ENCODE results near the gene JAKMIP1. TPM values are rescaled to one million over a fixed set of nuclear protein-coding genes. Genes with fewer than 3 reads are reported as not detected.

JAKMIP1 gene
- total RNA-seq, 1 donor from 2014 or later: 0.10 TPM

DNA sequence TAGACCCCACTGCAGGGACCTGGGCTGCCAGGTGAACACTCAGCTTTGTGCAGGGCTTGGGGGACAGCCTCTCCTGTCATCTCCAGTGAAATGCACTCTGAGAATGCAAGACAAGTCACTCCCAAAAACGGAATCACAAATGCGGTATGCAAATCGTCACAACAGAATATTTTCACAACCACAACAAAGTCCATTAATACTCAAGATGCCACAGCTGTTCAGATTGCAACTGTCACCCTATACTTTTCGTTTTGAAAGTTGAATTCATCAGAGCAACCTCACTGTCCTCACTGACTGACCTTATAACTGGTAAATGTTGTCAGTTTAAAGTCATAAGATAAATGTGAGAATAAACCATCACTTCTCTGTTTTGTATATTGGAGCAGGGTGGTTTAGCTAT is 16.6 kb downstream of the JAKMIP1 start:
- DNase-seq (ENCODE audit: low spot score): no peak

DNA sequence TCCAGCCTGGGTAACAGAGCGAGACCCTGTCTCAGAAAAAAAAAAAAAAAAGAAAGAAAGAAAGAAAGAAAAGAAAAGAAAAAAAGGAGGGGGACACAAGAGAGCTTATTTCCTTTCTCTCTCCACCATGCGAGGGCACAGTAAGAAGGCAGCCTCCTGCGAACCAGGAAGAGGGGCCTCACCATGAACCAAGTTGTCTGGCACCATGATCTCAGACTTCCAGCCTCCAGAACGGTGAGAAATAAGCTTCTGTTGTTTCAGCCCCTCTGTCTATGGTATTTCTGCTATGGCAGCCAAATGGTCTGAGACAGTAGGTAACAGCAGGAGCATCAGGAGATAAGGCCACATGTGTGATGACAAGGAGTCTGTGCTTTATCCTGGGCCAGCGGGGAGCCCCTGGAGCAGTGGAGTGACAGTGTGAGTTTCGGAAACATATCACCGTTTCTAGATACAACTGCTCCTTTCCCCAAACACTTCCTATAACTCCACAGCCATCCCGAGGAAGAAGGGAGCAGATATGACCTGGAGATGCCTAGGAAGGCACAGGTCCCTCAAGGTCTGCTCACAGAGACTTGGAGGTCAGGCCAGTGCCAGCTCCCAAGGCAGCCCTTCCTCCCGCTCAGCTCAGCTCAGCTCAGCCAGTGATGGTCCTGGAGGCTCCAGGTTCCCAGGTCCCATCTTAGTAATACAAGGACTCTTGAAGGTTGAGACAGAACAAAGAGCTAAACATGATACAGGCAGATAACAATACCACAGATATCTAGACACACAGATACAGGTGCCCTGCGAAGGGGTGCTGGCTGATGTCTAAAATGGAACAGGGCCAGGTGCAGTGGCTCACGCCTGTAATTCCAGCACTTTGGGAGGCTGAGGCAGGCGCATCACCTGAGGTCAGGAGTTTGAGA is 17.7 kb downstream of the JAKMIP1 start:
- DNase-seq (ENCODE audit: low spot score): no peak

DNA sequence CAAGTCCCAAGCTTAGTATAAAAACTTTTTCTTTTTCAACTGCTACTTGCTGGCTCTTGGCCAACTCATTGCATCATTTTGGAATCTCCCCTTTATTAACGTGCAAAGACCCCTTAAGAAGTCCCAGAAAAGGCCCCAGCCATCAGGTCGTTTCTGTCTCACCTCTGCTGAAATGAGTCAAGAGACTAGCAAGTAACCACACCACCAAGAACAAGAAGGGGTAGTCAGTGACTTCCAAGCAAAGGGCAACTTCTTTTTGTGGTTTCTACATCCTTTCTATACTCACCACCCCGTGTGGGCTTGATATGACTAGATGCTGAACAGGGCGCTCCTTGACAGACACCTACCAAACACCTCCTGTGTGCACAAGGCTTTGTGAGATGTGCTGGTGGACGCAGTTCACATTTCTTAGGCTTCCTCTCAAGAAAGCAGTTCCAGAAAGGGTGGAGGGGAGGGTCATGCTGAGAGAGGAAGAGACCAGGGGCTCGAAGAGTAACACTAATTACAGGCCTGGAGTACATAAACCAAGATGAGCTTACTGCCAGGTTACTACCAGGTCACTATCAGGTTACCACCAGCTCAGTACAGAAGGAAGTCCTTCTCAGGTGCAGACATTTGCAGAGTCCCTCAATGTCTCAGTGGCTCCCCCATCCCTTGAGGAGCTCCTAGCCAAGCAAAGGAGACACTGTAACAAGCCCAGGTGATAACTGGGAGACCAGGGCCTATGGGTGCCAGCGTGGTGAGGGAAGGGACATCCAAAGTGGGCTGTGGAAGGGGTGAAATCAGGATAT is 19.3 kb downstream of the JAKMIP1 start:
- no peak for DNase-seq (ENCODE audit: low spot score)

DNA sequence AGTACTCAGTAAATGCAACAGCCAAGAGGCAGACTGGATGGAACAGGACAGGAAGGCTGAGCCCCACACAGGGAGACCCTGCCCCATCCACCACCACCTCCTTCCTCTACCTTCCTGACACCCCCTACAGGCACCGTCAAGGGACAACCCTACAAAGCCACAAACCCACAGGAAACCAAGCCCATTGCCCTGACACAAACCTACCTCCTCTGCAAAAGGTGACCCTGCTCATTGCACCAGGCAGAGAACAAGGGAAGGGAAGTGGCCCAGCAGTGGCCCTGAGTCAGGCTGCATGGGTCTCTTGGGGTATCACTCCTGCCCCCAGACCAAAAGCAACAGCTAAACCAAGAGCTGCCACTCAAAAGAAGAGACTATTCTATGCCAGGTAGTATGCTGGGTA is 21.0 kb downstream of the JAKMIP1 start:
- no peak for DNase-seq (ENCODE audit: low spot score)

DNA sequence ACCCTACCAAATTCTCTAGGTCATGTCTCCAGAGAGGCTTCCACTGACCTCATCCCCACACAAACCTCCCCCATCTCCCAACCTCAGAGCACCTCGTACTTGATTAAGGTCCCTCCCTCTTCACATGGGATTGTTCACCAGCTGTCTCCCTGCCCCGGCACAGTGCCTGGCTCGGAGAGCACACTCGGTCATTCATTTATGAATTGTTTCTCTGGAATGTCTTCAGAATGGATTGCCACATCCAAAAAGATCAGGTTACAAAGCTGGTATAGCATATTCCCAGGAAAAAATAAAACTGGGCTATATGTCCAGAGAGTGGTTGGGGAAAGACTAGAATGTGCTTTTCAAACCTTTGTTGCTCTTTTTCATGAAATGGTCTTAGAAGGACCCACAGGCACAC is 21.6 kb downstream of the JAKMIP1 start:
- no peak for DNase-seq (ENCODE audit: low spot score)

DNA sequence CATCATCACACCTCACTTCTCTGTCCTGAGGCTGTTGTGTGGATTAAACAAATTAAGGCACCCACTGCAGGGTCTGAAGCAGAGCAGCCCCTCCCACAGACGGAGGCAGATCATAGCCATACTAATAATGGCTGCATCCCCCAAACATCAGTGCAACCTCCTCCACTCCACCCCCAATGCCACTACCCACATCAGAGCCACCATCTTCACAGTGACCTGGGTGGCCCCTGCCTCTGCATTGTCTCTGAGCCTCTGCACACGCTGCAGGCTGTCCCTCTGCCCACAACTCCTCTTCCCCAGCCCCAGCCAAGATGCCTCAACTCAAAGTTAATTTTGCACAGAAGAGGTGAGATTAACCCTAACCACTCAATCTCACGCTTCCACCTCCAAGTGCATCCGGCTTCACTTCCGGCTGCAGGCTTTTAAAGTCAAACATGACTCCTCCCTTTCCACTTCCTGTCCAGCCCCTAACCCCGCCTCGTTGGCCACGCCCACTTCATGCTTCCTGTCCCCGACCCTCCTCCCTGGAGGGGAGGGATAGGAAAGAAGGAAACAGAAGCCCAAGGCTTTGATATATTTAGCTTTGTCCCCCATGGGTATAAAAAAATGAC is 22.7 kb downstream of the JAKMIP1 start:
- DNase-seq (ENCODE audit: low spot score): no peak

DNA sequence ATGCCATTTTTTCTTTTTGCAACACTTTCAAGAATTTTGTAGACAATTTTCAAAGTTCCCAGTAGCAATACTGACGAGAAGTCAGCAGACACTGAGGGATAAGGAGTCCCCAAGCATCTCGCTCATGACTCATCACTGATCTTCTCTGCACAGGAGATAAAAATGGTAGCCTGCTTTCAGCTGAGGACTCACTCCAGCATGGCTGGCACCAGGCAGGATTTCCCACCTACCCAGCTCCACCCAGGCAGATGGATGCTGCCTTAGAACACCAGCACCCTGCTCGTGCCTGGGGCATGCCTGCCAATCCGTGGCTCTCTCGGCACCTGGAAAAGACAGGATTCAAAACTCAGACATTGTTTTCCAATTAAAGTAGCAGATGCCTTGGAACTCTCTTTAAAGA is 24.9 kb downstream of the JAKMIP1 start:
- no peak for DNase-seq (ENCODE audit: low spot score)

DNA sequence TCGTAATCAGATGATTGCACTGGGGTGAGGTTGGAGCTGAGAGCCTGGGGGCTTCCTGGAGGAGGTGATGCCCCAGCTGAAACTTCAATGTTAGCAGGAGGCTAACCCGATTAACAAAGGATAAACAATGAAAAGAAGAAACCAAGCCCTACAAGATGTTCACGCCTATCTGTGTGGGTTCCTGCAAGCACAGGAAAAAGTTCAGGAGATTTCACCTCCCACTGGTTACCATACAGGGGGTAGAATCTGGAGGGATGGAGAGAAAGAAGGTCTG is 27.5 kb downstream of the JAKMIP1 start:
- no peak for DNase-seq (ENCODE audit: low spot score)

DNA sequence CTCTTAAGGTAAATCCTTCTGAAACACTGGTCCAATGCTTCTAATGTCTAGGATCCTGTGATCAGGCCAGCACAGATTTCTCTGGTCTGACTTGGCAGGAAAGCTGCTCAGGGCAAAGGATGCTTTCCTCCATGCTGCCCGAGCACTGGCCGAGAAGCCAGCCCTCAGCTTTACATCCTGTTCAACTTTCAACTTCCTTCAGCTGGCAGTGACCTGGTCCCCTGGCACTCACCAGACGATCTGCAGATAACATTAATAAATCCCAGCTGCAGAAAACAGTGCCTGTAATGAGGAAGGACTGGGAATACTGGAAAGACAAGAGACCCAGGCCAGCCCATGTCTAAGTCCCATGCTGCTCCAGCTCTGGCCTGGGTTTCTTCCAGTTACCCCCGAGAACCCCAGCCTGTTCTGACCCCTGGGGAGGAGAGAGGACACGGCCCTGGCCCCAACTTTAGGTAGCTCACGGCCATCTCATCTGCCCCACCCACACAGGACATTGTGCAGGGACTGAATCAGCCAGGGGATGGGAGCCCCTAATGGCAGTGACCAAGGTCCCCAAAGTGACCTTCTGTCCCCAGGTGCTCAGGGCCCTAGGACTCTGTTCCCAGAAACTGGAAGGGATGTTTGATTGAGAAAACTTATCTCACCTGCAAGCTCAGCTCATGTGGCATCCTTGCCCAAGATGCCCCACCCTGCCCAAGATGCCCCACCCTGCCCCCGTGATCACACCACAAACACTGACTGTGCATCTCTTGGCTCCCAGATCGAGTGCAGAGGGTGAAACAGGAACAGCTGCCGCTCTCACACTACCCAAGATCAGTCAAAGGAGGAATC is 28.0 kb downstream of the JAKMIP1 start:
- DNase-seq (ENCODE audit: low spot score): no peak

DNA sequence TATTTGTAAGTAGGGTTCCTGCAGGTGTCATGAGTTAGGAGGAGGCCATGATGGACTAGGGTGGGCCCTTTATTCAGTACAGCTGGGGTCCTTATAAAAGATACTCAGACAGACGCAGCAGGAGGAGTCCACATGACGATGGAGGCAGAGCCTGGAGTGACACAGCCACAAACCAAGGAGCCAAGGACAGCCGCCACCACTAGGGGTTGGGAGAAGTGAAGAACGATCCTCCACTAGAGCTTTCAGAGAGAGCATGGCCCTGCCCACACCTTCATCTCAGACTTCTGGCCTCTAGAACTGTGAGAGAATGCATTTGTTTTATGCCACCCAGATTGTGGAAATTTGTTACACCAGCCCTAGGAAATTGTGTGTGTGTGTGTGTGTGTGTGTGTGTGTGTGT is 31.1 kb downstream of the JAKMIP1 start:
- DNase-seq (ENCODE audit: low spot score): no peak

DNA sequence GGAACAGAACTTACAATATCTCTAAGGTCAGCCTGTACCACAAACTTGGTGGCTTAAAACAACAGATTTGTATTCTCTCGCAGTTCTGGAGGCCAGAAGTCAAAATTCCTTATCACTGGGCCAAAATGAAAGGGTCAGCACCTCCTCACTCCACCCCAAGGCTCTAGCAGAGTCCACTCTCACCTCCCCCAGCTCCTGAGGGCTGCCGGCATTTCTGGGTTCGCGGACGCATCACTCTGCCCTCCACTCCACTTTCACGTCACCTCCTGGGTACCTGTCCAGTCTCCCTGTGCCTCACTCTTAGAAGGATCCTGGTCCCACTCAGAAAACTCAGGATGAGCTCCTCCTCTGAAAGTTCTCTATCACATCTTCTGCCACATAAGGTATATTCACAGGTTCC is 34.6 kb downstream of the JAKMIP1 start:
- DNase-seq (ENCODE audit: low spot score): no peak

DNA sequence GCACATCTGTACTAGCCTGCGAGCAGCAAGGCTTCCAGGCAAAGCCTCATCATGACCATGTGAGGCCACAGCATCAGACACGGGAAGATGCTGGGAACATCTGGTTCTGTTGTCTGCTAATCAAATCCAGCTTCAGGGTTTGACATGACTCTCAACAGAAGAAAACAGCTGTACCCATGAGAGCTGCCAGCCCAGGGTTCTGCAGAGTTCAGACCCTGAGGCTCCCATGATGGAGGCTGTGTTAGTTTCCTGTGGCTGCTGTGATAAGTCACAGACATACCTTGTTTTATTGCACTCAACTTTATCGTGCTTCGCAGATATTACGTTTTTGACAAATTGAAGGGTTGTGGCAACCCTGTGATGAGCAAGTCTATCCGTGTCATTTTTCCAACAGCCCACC is 37.5 kb downstream of the JAKMIP1 start:
- DNase-seq (ENCODE audit: low spot score): no peak

DNA sequence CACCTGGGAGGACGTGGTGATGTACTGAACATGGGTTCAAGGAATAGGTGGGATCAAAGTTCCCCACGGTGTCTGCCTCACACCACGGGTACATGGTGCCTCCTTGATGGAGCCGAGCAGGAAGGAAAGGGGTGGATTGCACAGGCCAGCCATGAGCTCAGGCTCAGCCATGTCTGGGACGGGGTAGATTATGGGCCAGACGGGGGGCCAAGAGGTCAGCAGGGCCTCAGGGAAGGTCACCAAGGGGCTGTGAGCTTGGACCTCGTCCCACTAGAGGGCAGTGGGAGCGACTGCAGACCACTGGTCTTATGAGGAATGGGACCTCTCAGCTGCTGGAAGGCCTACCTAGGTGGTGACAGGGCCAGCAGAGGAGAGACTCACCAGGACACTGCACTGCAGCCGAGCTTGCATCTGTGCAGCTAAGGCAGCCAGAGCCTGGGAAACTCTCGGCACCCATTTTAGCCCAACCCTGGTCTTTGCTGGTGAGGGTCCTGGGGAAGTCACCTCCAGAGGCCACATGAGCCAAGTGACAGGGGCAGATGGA is 38.4 kb downstream of the JAKMIP1 start:
- DNase-seq (ENCODE audit: low spot score): no peak

DNA sequence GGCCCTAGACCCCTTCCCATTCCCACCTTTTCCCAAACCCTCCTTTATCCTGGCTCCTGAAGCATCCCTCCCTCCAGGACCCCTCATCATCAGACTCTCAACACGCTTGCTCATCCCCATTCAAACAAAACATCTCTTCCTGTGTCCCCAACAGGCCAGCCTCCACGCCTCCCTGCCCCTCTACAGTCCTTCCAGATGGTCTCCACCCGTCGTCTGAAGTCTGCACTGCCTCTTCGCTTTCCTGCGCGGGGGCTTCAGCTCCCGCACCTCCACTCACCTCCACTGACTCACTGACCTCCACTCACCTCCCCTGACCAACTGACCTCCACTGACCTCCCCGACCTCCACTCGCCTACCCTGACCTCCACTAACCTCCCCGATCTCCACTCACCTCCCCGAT is 39.8 kb downstream of the JAKMIP1 start:
- DNase-seq (ENCODE audit: low spot score): no peak

DNA sequence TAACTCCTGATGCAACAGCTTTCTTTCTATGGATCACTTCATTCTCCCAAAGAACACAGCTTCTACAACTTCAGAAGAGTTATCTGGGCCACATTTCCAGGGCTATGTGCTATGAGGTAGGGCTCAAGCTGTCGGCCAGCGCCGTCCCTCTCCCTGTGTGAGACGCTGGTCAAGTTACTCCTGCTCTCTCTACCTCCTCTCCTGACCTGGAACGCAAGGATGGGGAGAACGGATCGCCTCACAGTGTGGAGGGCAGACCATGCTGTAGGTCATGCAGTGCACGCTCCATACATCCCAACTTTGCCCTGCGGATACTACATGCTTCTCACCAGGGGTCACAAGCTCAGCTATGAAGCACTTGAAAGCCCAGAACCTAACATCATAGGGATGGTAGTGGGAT is 42.4 kb downstream of the JAKMIP1 start:
- no peak for DNase-seq (ENCODE audit: low spot score)

DNA sequence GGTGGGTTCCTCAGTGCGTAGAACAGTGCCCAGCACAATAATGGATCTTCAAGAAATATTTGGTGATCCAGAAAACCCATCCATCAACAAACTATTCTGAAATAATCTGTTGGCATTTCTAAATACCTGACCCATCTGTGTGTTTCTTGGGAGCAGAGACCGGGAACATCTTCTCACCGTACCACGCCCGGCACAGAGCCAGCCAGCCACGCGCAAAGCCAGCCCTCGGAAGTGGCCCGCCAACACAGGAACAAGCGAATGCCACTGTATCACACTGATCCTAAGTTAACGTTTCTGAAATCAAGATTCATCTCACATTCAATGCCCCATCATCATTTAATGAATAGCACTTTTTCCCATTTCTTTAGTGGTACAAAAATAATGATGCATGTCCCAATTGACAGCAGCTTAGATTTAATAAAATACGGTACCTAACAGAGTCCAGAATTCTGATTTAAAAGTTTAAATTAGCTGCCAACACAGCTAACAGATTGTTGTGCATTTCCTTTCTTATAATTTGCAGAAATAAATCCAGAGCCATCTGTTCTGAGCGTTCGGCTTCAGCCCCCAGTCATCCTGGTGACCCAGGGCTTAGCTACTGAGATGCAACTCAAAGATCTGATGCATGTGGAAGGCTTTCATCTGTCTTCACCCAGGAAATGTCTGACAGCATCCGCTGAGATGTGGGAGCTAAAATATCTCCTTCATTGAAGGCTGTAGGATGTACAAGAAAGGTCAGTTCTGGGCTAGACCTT is 44.2 kb downstream of the JAKMIP1 start:
- DNase-seq (ENCODE audit: low spot score): no peak

DNA sequence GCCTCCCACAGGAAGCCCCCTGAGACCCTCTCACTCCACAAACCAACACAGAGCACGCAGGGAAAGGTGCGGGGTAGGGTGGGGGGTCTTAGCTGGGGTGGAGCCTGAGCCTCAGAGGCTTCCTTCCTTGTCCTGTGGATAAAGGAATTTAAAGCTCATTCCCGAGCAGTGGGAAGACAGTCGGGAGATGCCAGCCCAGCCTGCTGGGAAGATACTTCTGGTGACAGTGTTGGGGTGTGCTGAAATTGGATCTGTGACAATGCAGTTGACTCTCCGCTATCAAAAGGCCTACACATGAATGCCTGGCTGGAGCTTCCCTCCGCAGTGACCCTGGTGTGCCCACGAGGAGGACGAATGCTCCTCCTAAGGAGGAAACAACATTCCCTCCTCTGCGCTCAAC is 45.5 kb downstream of the JAKMIP1 start:
- DNase-seq (ENCODE audit: low spot score): no peak

DNA sequence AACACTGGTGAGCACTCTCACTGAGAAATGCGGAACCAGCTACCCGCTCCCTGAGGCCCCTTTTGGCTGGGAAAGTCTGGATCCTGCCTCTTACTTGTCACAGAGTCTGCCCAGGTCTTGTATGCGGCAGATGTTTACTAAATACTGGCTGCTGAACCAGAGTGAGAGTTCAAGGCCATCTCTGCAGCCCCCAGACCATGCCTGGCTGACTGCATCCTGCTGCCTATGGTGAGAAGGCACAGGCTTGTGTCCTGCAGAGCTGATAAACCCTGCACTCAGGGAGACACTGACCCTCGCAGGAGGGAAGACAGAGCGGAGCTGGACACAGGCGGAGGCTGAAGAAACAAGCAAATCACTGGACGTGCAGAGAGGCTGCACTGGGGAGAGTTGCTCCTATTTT is 46.5 kb downstream of the JAKMIP1 start:
- no peak for DNase-seq (ENCODE audit: low spot score)

DNA sequence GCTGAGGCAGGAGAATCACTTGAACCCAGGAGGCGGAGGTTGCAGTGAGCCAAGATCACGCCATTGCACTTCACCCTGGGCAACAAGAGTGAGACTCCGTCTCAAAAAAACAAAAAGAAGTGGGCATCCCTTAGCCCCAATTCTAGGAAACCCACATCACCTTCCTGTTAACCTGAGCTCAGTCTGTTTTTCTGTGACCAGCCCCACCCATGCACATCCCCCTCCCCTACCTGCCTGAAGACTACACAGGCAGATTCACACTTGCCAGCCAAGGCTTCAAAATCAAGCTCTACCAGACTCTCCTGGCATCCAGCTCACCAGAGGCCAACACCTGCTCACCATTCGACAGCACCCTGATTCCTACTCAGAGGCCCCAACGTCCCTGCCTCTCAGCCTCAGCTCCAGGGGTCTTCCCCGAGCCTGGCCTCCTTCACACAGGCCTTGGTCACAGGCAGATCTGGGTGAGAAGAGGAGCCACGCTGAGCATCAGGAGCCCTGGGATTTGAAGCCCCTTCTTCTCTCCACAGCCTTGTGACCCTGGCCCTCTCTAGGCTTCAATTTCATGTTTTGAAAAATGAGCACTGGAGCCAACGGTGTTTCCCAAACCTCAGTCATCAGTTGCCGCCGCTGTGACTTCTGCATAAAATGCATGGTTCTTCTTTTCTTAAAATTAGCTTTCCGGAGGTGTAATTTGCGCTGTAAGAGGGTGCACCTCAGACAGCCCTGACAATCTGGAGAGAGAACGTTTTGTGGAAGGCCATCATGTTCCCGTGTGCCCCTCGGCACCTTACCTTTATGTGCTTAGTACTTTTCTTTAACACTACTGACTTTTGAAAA is 47.3 kb downstream of the JAKMIP1 start:
- no peak for DNase-seq (ENCODE audit: low spot score)
